NCI-H187 treated with DMSO at 0.1 percent for 48 hours (cell line): ENCODE results near the gene ACVR1B.

ENCODE experiments used
- DNase-seq: peaks from one replicate; lab custom pipeline; 2025; lab: John Stamatoyannopoulos, UW

Gene ACVR1B

DNA sequence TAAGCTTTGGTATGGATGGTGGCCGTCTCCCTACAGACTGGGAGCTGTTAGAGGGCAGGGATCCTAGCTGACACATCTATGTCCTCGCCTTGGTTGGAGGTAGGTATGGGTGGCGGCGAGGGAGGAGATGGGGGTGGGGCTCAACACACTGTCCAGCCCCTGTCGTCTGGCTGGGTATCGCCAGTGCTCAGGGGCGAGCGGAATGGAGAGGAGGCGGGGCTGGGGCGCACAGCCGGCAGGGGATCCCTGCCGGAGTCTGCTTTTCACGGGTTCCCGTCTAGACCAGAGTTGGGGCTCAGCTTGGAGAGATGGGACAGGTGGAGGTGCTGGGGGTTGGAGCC, 71.3 kb downstream of the ACVR1B start:
- no peak for DNase-seq

DNA sequence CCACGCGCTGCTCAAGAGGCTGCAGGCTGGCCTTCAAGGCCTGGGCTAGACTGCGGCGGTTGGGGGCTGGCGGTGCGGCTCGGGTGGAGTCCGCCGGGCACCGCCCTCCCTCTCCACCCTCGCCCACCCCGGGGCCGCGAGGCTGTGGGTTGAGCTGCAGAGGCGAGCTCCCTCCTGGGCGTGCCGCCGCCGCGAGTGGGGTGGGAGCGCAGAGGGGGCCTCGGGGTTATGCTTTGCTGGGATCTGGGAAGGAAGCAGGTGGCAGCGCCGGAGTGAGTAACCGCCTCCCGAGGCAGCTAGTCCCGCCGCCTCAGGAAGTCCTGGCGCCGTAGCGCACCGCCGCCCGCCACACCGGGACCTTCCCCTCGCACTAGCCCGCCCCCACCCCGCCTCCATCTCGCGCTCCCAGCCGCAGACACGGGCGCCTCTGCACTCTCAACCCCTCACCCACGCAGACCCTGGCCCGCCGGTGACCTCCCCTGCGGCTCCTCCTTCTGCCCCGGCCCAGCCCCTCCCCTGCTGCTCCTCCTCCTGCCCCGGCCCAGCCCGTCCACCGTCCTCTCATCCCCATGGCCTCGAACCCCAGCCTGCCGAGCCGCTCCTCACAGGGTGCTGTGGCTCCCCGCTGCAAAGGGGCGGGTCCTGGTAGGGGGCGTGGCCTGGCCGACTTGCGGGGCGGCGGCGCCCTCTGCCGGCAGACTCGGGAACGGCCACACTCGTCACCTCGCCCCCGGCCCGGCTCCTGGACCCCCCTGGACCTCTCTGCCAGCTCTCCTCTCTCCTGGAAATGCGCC, 71.9 kb downstream of the ACVR1B start:
- no peak for DNase-seq

- no peak for DNase-seq
Measured at GRCh38 chr12:52023976-52024688, 72.6 kb downstream of the ACVR1B start.

GRCh38 chr12:52024845-52025230, 73.3 kb downstream of the ACVR1B start:
- DNase-seq, result no peak

DNA sequence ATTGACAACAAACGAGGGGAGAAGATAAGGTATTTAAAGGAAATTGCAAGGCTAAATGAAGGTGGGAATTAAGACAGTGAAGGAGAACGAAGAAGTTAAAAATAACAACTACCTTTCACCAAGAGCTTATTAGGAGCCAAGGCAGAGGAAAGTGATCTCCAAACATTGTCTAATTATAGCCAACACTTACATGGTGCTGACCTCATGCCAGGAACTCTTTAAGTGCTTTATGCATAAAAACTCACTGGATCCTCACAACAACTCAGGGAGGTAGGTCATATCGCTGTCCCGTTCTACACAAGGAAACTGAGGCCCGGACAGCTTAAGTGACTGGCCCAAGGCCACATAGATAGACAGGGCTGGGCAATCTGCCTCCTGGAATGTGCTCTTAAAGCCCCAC, 74.8 kb downstream of the ACVR1B start:
- no peak for DNase-seq

- DNase-seq, result no peak
Measured at GRCh38 chr12:52027085-52027843, 75.8 kb downstream of the ACVR1B start.

DNA sequence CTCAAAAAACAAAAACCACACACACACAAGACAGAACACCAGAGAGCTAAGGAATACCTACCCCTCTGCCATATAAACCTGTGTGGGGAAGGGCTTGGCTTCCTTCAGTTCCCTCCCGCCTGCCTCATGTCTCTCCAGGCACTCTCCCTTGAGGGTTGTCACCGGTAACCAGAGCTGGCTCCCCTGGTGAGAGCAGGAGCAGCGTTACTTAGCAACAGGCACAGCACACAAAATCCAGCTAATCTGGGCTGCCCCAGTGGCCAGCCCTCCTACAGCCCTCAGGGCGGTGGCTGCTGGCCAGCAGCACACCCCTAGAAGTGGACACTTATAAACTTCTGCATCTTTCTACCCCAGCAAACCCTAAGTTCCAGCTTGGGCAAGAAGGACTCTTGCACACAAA, 78.2 kb downstream of the ACVR1B start:
- DNase-seq, result peak; percentile 48

DNA sequence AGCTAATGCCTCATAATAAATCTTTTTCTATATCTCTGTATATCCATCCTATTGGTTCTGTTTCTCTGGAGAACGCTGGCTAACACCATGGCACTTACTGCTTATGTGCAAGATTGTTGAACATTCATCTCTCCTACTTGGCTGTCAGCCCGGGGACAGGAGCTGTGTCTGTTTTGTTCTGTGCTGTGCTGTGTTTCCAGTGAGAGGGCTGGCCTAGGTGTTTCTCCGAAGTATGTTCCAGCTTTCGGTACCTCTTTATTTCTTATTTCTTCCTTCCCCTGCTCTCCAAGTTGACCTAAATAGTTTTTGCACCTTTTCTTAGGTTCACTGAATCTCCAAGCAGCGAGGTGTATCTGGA, 80.9 kb downstream of the ACVR1B start:
- no peak for DNase-seq

GRCh38 chr12:52032804-52033445, 81.4 kb downstream of the ACVR1B start:
- peak; percentile 78 for DNase-seq

DNA sequence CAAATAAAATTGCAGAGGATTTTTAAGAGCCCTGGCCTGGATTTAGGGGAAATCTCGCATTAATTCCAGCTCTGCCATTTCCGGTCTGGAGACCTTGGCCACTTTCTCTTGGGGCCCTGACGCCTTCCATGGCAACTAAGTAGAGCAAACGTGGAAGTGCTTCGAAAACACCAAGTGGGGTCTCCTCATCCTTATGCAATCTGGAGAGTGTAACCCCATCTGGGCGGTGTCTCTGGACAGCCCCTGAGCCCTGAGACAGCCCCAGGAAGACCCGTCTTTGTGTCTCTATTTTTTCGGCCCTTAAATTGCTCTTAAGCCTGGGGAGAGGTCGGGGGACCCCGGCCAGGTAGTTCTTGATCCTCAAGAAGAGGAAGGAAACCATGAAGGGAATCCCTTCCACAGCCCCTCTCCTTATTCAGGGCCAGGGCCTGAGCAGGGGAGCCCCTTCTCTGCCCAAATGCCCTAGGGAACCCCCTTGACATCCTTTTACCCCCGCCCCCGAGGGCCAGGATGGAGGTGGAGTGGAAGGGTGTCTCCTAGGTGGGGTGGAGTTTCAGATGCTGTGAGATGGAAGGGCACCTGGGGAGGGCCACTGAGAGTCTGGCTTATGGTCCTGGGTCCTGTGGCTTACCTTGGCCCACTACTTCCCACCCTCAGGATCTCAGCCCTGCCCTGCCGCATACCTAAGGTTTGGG, 82.1 kb downstream of the ACVR1B start:
- DNase-seq, result no peak

DNA sequence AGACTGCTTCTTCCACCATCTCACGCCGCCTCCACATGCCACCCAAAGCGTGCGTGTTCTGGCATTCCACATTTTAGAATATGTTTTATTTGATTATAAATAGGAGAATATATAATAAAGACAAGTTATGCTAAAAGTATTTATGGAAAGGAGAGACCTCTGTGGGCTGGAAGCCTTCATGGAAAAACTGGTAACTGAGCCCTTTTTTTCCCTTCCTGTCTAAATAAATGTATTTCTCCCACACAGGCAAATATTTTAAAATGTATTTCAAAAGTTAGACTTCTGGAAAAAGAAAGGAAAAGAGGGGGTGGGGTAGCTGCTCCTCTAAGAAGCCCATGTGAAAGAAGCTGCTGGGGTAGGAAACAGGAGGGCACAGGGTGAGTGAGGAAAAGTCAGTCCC, 83.7 kb downstream of the ACVR1B start:
- DNase-seq, result no peak

DNA sequence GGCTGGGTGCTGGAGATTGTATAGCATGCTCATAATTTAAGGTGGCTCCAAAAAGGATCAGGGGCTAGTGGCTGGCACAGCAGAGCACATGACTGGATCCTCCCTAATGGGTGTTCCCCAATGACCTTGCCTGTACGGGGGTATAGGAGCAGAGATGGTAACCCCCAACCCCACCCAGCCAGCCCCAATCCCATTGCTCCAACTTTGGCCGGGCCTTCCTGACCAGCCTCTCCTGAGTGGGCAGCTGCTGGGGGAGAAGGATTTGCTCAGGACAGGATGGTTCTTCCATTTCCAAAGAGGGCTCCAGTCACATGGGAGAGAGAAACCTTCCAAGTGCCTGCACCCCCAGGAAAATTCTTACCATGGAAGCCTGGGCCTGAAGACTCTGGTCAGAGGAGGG, 84.4 kb downstream of the ACVR1B start:
- no peak for DNase-seq

DNA sequence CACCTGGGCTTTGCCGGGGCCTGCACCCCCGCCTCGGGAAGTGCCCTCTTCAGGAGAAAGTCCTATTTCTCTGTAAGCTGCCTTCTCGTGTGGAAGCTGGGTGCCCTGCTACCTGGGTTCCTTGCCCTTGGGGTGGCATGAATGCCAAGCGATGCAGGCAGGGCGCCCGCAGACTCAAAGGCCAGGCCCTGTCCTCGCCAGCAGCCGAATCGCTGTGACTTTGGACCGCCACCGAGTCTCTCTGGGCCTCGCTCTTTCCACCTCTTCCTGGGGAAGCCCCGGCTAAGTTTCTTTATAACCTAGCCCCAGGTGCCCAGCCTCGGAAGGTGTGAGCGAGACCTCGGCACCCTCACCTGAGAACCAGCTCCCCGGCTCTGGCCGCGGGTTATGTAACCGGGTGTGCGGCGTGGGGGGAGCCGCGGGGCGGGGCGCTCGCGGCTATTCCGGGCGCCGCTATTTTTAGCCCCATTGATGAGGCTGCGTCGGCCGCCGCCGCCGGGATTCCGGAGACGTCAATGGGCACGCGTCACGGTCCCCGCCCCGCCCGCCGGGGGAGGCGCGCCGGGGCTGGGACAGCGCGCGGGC, 85.2 kb downstream of the ACVR1B start:
- no peak for DNase-seq

DNA sequence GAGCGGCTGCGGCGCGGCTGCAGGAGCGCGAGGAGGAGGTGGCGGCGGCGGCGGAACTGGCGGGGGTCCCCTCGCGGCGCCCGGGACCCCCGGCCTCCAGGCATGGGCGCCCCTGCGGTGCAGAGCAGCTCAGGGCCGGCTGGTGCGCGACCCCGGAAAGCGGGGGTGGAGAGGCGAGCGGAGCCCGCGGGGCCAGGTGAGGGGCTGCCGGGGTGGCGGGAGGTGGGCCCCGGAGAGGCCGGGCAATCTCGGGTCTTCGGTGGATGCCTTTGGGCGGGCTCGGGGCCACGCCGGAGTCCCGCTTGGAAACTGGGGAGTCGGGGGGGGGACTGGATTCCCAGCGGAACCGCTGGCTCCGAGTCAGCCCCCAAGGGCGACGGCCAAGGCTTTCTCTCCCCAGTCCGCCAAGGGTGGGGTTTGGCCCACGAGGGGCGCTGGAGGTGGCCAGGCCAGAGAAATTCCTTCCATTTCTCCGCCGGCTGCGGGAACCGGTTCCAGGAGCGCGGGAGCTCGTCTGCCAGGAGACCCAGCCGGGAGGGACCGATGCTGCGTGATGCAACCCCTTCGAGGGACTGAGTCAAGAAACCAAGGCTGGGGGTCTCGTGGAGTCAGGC, 85.9 kb downstream of the ACVR1B start:
- DNase-seq, result no peak

DNA sequence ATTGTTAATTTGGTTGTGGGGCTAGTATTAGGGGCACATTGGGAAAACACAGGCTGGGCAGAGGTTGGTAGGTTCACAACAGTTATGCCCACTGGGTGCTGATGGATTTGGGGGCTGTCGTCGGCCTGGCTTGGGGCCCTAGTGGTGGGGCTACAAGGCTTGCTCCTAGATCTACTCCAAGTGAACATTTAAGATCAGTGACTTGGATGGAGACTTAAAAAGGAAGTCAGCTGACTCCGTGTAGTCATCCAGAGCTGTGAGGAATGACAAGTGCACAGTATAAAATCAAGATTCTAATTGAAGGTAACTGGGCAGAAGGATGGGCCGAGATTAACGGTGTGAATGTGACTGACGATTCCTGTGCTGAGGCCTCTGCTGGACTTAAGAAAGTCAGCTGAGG, 86.9 kb downstream of the ACVR1B start:
- no peak for DNase-seq

GRCh38 chr12:52041035-52041434, 89.5 kb downstream of the ACVR1B start:
- DNase-seq, result no peak

DNA sequence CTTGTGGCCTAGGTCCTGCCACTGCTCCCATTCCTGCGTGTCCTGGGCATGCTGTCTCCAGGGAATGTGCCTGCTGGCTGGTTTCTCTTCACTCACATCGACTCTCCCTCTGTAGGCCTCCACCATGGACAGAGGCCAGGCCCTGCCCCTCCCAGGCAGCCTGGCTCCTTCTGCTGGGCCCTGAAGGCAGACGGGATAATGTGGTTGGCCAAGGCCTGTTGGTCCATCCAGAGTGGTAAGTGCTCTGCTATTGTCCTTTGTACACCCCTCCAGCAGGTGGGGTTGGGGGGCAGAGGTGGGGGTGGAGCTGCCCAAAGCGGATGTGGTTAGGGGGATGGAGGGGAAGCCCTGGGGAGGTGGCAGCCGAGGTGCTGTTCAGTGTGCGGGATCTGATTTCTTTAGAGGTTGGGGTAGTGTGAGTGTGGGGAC, 90.2 kb downstream of the ACVR1B start:
- DNase-seq, result no peak

- DNase-seq, result no peak
Measured at GRCh38 chr12:52042706-52043385, 91.3 kb downstream of the ACVR1B start.

DNA sequence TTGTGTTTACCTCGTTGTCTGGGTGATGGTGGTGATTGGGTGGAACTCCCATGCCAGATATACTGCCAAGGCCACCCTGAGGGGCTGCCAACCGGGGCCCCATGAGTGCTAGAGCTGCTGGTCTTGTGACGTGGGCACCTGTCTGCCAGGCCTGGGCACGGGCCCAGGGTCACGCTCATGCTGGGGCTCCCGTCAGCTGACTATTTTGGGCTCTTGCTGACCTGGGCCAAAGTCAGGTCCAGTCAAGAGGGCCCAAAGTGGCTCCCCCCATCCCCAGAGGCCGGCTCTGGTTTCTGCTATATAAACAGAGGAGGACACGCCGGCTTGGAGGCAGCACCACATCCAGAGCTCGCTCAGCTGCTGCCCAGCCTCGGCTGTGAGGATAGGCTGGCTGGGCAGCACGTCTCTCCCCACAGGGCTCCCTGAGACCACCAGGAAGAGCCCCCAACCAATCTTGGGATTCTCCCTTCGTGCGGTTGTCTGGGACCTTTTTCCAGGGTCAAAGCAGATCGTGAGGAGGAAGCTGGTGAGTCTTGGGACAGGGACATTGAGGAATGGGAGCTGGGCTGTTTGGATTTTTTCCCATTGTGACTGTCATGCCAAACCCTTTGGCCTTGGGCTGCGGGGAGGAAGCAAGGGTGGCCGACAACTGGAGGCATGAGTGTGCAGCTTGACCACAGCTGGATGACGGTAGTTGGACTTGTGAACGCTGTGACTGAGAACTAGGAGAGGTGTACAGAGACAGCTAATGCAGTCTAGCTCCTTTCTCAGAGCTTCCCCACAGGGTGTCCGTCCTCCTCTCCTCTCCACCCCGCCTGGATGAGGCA, 92.1 kb downstream of the ACVR1B start:
- DNase-seq, result no peak
